Suprapubic skin (tissue), 3 donors: ENCODE measurements around the gene DOHH.

Source experiments
- CTCF ChIP-seq, 2 donors: fragments of 200-600 bp in 1 of 2; fragments of 450-650 bp in 1 of 2; sonication (generic) in 1 of 2; IDR thresholded peaks; one replicate each; pipeline ENCODE4 v1.5.1; 2016 to 2019; ENCODE audit warnings: antibody characterized with exemption in 2 of 2, mild to moderate bottlenecking in 1 of 2, moderate library complexity in 1 of 2
- POLR2A ChIP-seq, 2 donors: fragments of 450-650 bp; IDR thresholded peaks; one replicate each; pipeline ENCODE4 v1.6.1; 2017; ENCODE audit warnings: antibody characterized with exemption in 2 of 2, mild to moderate bottlenecking in 2 of 2, moderate library complexity in 2 of 2

GRCh38 chr19:3454656-3455392, 45.6 kb downstream of the DOHH start:
- TF ChIP-seq CTCF (IDR thresholded peaks at IDR 0.05), result no peak
- TF ChIP-seq POLR2A (IDR thresholded peaks at IDR 0.05), result no peak
